Thyroid gland (tissue), 4 donors: ENCODE results near the gene MUCL3. TPM values are rescaled to one million over a fixed set of nuclear protein-coding genes. Genes with fewer than 3 reads are reported as not detected.

Experiments used
- DNase-seq, 2 donors: peaks; one replicate each; pipeline ENCODE4 v3.0.0-alpha.2; 2019
- H3K27ac ChIP-seq, 3 donors: fragments of 200-600 bp; sonication (generic); 1 replicate in 2 of 3; 2 replicates in 1 of 3; pipeline ENCODE4 v1.5.1; 2016 to 2019; ENCODE audit warnings: mild to moderate bottlenecking in 1 of 3, moderate library complexity in 1 of 3
- H3K27me3 ChIP-seq: fragments of 200-600 bp; sonication (generic); one replicate; pipeline ENCODE4 v1.5.1; 2019
- H3K36me3 ChIP-seq, 2 donors: fragments of 200-600 bp; sonication (generic); one replicate each; pipeline ENCODE4 v1.5.1; 2016 to 2019
- H3K4me1 ChIP-seq, 2 donors: fragments of 200-600 bp; sonication (generic); one replicate each; pipeline ENCODE4 v1.5.1; 2017 to 2019
- H3K4me3 ChIP-seq, 3 donors: fragments of 200-600 bp; sonication (generic); replicated peaks in 1 of 3; 1 replicate in 2 of 3; 2 replicates in 1 of 3; pipeline ENCODE4 v1.5.1; 2016; ENCODE audit warnings: mild to moderate bottlenecking in 1 of 3
- H3K9me3 ChIP-seq: fragments of 200-600 bp; sonication (generic); one replicate; pipeline ENCODE4 v1.5.1; 2017
- CTCF ChIP-seq, 6 experiments: fragments of 200-600 bp in 3 of 6; fragments of 450-650 bp in 3 of 6; sonication (generic) in 3 of 6; IDR thresholded peaks; one replicate each; pipeline ENCODE4 v1.5.1; 2016 to 2019; ENCODE audit warnings: antibody characterized with exemption in 6 of 6, mild to moderate bottlenecking in 2 of 6, inconsistent platforms in 1 of 6, moderate library complexity in 1 of 6
- POLR2A ChIP-seq, 2 donors: fragments of 450-650 bp; IDR thresholded peaks; one replicate each; pipeline ENCODE4 v1.6.1; 2017; ENCODE audit warnings: antibody characterized with exemption in 2 of 2, mild to moderate bottlenecking in 2 of 2, moderate library complexity in 1 of 2
- WGBS, 2 donors: methylation state at CpG; one replicate each; pipeline ENCODE4 v1.1.5; 2017; 5-methylcytosine and 5-hydroxymethylcytosine counted together
- intact Hi-C: fragments of 100-400 bp; cut with DNase I; formaldehyde crosslinking; loops from one replicate; pipeline ENCODE4 v1.15.1; 2023
- total RNA-seq, 4 donors: library from RNA; depleted of rRNA; stranded (reverse); fragments of >200 nt; gene quantifications; one replicate each; pipeline ENCODE4 v1.2.3, GENCODE V29; 2016

Gene MUCL3
- total RNA-seq, 4 donors from 2014 or later = not detected

DNA sequence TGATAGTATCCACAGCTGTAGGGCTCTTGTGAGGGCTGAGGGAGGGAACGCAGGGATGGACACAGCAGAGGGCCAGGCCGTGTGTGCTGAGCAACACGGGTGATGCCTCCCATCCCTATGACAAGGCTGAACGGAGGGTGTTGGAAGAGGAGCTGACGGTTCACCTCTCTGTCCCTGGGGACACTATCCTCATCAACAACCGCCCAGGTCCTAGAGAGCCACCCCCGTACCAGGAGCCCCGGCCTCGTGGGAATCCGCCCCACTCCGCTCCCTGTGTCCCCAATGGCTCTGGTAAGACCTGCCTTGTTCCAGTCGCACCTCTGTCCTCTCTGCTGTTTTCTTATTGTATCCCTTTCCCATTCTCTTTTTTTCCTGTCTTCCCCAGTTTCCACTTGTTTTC is 46.4 kb upstream of the MUCL3 start:
- no peaks in the 10 kb centered on the region for H3K27me3 ChIP-seq
- H3K36me3 ChIP-seq = peaks cover 81 to 84% of the 10 kb centered on the region in 2 donors
- no peaks in the 10 kb centered on the region for H3K4me1 ChIP-seq
- intact Hi-C loops = no loop called here
- TF ChIP-seq CTCF (IDR thresholded peaks at IDR 0.05) = no peak
- no peak for TF ChIP-seq POLR2A (IDR thresholded peaks at IDR 0.05)
- no peaks in the 10 kb centered on the region for H3K9me3 ChIP-seq
- 90 to 93% methylated on average over 12 of the region's 12 CpGs for WGBS, 2 donors
- H3K4me3 ChIP-seq = no peak overlapping the region
- DNase-seq = no peak
- no peak overlapping the region for H3K27ac ChIP-seq

DNA sequence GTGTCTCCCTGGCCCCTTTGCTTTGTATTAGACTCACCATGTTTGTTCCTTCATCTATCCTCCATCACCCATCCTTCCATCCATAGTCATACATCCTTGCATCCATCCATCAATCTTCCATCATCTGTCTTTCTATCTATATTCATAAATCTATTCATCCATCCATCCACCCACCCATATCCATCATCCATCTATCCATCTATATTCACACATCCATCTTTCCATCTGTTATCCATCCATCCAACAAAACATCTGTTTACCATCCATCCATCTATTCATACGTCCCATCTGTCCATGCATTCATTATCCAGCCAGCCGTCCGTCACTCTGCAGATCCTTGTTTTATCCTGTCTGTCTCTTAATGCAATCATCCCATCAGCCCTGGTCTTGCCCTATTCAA is 45.8 kb upstream of the MUCL3 start:
- WGBS, 2 donors = 93 to 99% methylated on average over 3 of the region's 3 CpGs
- H3K27me3 ChIP-seq = no peaks in the 10 kb centered on the region
- H3K4me3 ChIP-seq = no peak overlapping the region
- peaks cover 83 to 84% of the 10 kb centered on the region in 2 donors for H3K36me3 ChIP-seq
- no peaks in the 10 kb centered on the region for H3K4me1 ChIP-seq
- no peak overlapping the region for H3K27ac ChIP-seq
- no peak for DNase-seq
- no peaks in the 10 kb centered on the region for H3K9me3 ChIP-seq
- intact Hi-C loops = no loop called here
- TF ChIP-seq POLR2A (IDR thresholded peaks at IDR 0.05) (no peak), CTCF (IDR thresholded peaks at IDR 0.05) (no peak)

- Histone ChIP-seq H3K9me3 (no peaks in the 10 kb centered on the region), H3K27ac (no peak overlapping the region), H3K27me3 (no peaks in the 10 kb centered on the region), H3K4me1 (no peaks in the 10 kb centered on the region), H3K4me3 (no peak overlapping the region), H3K36me3 (peaks cover 79 to 82% of the 10 kb centered on the region in 2 donors)
- no peak for DNase-seq
- WGBS, 2 donors = 85 to 89% methylated on average over 10 of the region's 10 CpGs
- intact Hi-C loops = no loop called here
- TF ChIP-seq POLR2A (IDR thresholded peaks at IDR 0.05) (no peak), CTCF (IDR thresholded peaks at IDR 0.05) (no peak)
These were observed 45.4 kb upstream of the MUCL3 start for GRCh38 chr6:30895343-30895742.

- Histone ChIP-seq H3K9me3 (no peaks in the 10 kb centered on the region), H3K4me3 (no peak overlapping the region), H3K36me3 (peaks cover 74 to 75% of the 10 kb centered on the region in 2 donors), H3K27ac (no peak overlapping the region), H3K4me1 (no peaks in the 10 kb centered on the region), H3K27me3 (no peaks in the 10 kb centered on the region)
- 94 to 95% methylated on average over 13 of the region's 13 CpGs for WGBS, 2 donors
- TF ChIP-seq POLR2A (IDR thresholded peaks at IDR 0.05) (no peak), CTCF (IDR thresholded peaks at IDR 0.05) (no peak)
- intact Hi-C loops = no loop called here
- DNase-seq = no peak
These were observed 44.2 kb upstream of the MUCL3 start for GRCh38 chr6:30896541-30896940.

DNA sequence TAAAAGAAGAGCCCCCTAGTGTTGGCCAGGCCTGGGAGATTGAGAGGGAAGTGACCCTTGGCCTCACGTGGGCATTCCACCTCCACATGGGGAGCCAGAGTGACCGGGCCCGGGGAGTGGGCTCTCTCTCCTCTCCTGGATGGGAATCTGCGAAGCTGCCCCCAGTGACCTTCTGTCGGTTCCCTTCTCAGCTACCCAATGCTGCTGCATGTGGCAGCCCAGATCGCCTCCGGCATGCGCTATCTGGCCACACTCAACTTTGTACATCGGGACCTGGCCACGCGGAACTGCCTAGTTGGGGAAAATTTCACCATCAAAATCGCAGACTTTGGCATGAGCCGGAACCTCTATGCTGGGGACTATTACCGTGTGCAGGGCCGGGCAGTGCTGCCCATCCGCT is 42.9 kb upstream of the MUCL3 start:
- DNase-seq = no peak
- WGBS, 2 donors = 86 to 93% methylated on average over 15 to 16 of the region's 16 CpGs
- H3K4me1 ChIP-seq = peaks cover 0 to 6% of the 10 kb centered on the region in 2 donors
- TF ChIP-seq POLR2A (IDR thresholded peaks at IDR 0.05) (no peak), CTCF (IDR thresholded peaks at IDR 0.05) (no peak)
- no peaks in the 10 kb centered on the region for H3K27me3 ChIP-seq
- no peaks in the 10 kb centered on the region for H3K9me3 ChIP-seq
- H3K4me3 ChIP-seq = no peak overlapping the region
- peaks cover 63 to 64% of the 10 kb centered on the region in 2 donors for H3K36me3 ChIP-seq
- no peak overlapping the region for H3K27ac ChIP-seq
- intact Hi-C loops = no loop called here
